HEK293T (cell line): ENCODE measurements around the gene SOST.
A peak's percentile ranks its signal among the peaks of the same experiment; 100 is the strongest.

Source experiments
- CTCF ChIA-PET: fragments of 350-600 bp; formaldehyde crosslinking; extraction: SDS; loops from one replicate; lab custom pipeline; 2021; ENCODE audit warnings: antibody characterized with exemption, inconsistent platforms; lab: Yijun Ruan, JAX
- POLR2A ChIA-PET: fragments of 350-600 bp; formaldehyde crosslinking; extraction: SDS; loops from one replicate; lab custom pipeline; 2020; ENCODE audit warnings: antibody characterized with exemption, inconsistent platforms; lab: Yijun Ruan, JAX
- DNase-seq: peaks from one replicate; pipeline ENCODE4 v3.0.0; 2012; ENCODE audit warnings: mixed read lengths; ENCODE audit errors: extremely low spot score
- ARNT ChIP-seq: fragments of 450-650 bp; IDR thresholded peaks from 2 replicates; pipeline ENCODE4 v1.6.1; 2017; ENCODE audit warnings: mild to moderate bottlenecking
- BHLHE40 ChIP-seq: fragments of 450-650 bp; IDR thresholded peaks from 2 replicates; pipeline ENCODE4 v1.6.1; 2016; ENCODE audit warnings: mild to moderate bottlenecking, moderate library complexity, borderline replicate concordance
- CTBP1 ChIP-seq: fragments of 450-650 bp; IDR thresholded peaks from 2 replicates; pipeline ENCODE4 v1.6.1; 2016; ENCODE audit warnings: borderline replicate concordance
- ELF4 ChIP-seq: fragments of 450-650 bp; IDR thresholded peaks from 2 replicates; pipeline ENCODE4 v1.6.1; 2017; ENCODE audit warnings: antibody characterized with exemption
- FOXA1 ChIP-seq: fragments of 450-650 bp; IDR thresholded peaks from 2 replicates; pipeline ENCODE4 v1.6.1; 2016; ENCODE audit warnings: mild to moderate bottlenecking
- FOXK2 ChIP-seq: fragments of 450-650 bp; IDR thresholded peaks from 2 replicates; pipeline ENCODE4 v1.6.1; 2016; ENCODE audit warnings: mild to moderate bottlenecking
- FOXM1 ChIP-seq: fragments of 450-650 bp; IDR thresholded peaks from 2 replicates; pipeline ENCODE4 v1.6.1; 2017; ENCODE audit warnings: mild to moderate bottlenecking, borderline replicate concordance
- HDGF ChIP-seq: fragments of 450-650 bp; IDR thresholded peaks from 2 replicates; pipeline ENCODE4 v1.6.1; 2017; ENCODE audit warnings: antibody characterized with exemption, borderline replicate concordance
- L3MBTL2 ChIP-seq: fragments of 450-650 bp; conservative IDR thresholded peaks from 2 replicates; pipeline ENCODE4 v1.6.1; 2016; ENCODE audit warnings: mild to moderate bottlenecking
- LEF1 ChIP-seq: fragments of 450-650 bp; IDR thresholded peaks from 2 replicates; pipeline ENCODE4 v1.6.1; 2017; ENCODE audit warnings: mild to moderate bottlenecking, borderline replicate concordance
- NFRKB ChIP-seq: fragments of 450-650 bp; IDR thresholded peaks from 2 replicates; pipeline ENCODE4 v1.6.1; 2016; ENCODE audit warnings: mild to moderate bottlenecking, moderate library complexity
- PKNOX1 ChIP-seq: fragments of 450-650 bp; IDR thresholded peaks from 2 replicates; pipeline ENCODE4 v1.6.1; 2016
- SP1 ChIP-seq: fragments of 450-650 bp; IDR thresholded peaks from 2 replicates; pipeline ENCODE4 v1.6.1; 2017
- SUZ12 ChIP-seq: fragments of 450-650 bp; IDR thresholded peaks from 2 replicates; pipeline ENCODE4 v1.6.1; 2016; ENCODE audit warnings: mild to moderate bottlenecking
- TARDBP ChIP-seq: fragments of 450-650 bp; IDR thresholded peaks from 2 replicates; pipeline ENCODE4 v1.6.1; 2016
- ZNF384 ChIP-seq: fragments of 450-650 bp; IDR thresholded peaks from 2 replicates; pipeline ENCODE4 v1.6.1; 2016

SOST gene

GRCh38 chr17:43787728-43788127, 29.1 kb upstream of the SOST start:
- ChIA-PET POLR2A (no interaction called here), CTCF (interaction anchor here (0.6 to 1.1 kb wide), 3 partner anchors 22 to 53 kb away, joined by 3 read pairs; no protein-coding TSS in a partner anchor)
- no peak for DNase-seq
- TF ChIP-seq ZNF384 (no peak), CTBP1 (no peak), FOXM1 (no peak), FOXA1 (no peak), L3MBTL2 (no peak), TARDBP (no peak), NFRKB (no peak)

GRCh38 chr17:43784628-43785101, 26.1 kb upstream of the SOST start:
- TF ChIP-seq ARNT (no peak), HDGF (no peak), BHLHE40 (no peak), FOXM1 (no peak), FOXK2 (no peak), CTBP1 (no peak), SP1 (no peak), NFRKB (no peak), ELF4 (no peak), L3MBTL2 (no peak), PKNOX1 (no peak), TARDBP (no peak), SUZ12 (no peak), ZNF384 (no peak), LEF1 (no peak), FOXA1 (no peak)
- ChIA-PET CTCF (interaction anchor here (0.6 kb wide), 1 partner anchor 17 kb away, joined by 3 read pairs; no protein-coding TSS in a partner anchor), POLR2A (no interaction called here)
- no peak for DNase-seq

DNA sequence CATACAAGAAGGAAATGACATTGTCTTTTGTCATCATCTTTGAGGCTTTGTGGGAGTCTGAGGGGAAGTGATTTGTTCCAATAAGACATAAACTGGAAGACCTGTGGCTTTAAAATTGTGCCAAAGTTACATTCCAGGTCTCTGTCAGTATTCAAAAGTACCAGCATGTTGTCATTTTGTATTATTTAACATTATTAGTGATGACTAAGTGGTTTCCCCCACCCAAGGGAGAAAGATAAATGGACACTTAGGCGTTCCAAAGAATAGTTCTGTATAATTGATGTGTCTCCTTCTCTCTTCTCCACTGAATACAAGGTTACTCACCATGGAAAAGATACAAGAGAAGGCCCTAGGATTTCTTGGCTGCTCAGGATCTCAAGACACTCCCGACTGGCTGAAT, 25.5 kb upstream of the SOST start:
- ChIA-PET CTCF (no interaction called here), POLR2A (no interaction called here)
- TF ChIP-seq L3MBTL2: no peak
- DNase-seq: no peak

DNA sequence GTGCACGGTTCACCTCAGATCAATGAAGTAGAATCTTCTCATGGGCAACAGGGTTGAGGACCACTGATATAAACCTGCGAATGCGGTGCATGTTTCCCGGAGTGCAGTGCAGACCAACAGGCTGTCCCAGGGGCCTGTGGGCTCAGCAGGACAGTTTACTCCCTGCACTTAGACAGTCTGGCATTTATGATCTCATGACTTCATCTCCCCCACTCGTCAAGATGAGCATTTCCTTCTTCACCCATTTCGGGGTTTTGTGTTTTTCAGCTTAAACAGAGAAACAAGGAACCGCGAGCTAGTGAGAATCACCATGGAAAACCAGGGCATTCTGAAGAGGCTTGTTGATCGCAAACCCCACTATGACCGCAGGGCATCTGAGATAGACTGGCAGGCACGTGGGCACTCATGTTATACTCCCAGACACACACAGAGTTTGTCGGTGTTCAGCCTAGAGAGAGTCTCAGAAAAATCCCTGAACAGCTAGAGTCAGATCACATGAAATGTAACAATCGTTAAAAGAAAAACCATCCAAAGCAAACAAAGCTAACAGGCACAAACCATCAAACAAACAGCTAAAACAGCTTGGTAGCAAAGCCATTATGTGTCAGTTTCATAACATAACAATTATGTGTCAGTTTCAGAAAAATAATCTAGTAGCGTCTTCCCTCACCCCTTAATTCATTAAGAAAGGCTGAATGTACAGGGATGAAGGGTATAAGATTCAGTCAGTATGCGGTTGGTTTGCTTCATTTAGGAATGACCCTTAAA, 24.5 kb upstream of the SOST start:
- CTCF ChIA-PET: interaction anchor here (0.7 kb wide), 1 partner anchor 1037 kb away, joined by 3 read pairs; no protein-coding TSS in a partner anchor
- no peak for TF ChIP-seq BHLHE40
- no peak; the same call in 1 of the 2 replicates for TF ChIP-seq PKNOX1
- POLR2A ChIA-PET: no interaction called here
- DNase-seq: no peak

DNA sequence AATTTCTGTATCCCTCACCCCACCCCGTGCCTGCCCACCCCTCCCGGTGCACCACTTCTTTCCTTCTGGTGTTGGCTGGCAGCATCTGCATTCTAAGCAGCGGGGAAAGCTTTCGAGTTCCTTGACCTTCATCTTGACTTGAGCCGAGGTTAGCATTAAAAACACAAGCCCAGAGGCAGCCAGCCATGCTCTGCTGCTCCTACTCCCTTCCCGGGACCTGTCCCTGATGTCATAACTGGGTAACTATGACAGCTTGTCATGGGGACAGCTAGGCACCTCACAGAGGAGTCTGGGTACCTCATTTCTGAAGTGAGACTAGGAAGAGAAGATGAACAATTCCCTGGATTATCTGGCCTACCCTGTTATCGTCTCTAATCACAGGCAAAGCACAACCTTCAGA, 21.5 kb upstream of the SOST start, which contains the start of gene CFAP97D1:
Gene CFAP97D1, plus strand, starts transcription at position 301 of the 400 bp plus-strand sequence. Its CDS starts 28 bp downstream, at position 329.
- ChIA-PET POLR2A (interaction anchor here (0.8 to 1.1 kb wide), 3 partner anchors 8 to 66 kb away, joined by 3 to 4 read pairs (median 3); no protein-coding TSS in a partner anchor), CTCF (no interaction called here)
- TF ChIP-seq L3MBTL2: no peak
- TF ChIP-seq FOXA1: no peak
- TF ChIP-seq ELF4: no peak
- no peak for TF ChIP-seq PKNOX1
- no peak for DNase-seq

GRCh38 chr17:43779145-43780125, 20.8 kb upstream of the SOST start:
- TF ChIP-seq CTBP1 (no peak), ZNF384 (no peak), SUZ12 (no peak), HDGF (no peak), ARNT (no peak), BHLHE40 (no peak), L3MBTL2 (no peak), LEF1 (no peak), FOXK2 (no peak), FOXM1 (no peak), SP1 (no peak)
- ChIA-PET POLR2A (interaction anchor here (0.7 to 1.6 kb wide), 13 partner anchors 8 to 358 kb away, joined by 3 to 7 read pairs (median 4); no protein-coding TSS in a partner anchor), CTCF (interaction anchor here (0.6 kb wide), 1 partner anchor 99 kb away, joined by 5 read pairs; no protein-coding TSS in a partner anchor)
- DNase-seq: peak; percentile 57
